ENCODE measurements around the gene ACOT6. TPM values are rescaled to one million over a fixed set of nuclear protein-coding genes. Genes with fewer than 3 reads are reported as not detected.
A peak's percentile ranks its signal among the peaks of the same experiment; 100 is the strongest.
"Not testable (repeated sequence)": the region's sequence is repeated elsewhere in the genome, so short reads cannot be mapped to it uniquely, and the experiment has no call there.

ACOT6 gene
- total RNA-seq, 1 donor from 2014 or later, result not detected

- DNase-seq (ENCODE audit: extremely low read depth, low read depth, low spot score), result peak; percentile 29
Measured at GRCh38 chr14:73644531-73645247, 32.4 kb downstream of the ACOT6 start, which contains the start of gene DNAL1. TSS of gene DNAL1 (plus strand) at chr14:73644986. CDS start at chr14:73645040, 54 bp downstream.

- DNase-seq (ENCODE audit: extremely low read depth, low read depth, low spot score), result no peak
Measured at GRCh38 chr14:73645248-73645610, 32.9 kb downstream of the ACOT6 start.

GRCh38 chr14:73651005-73651404, 38.7 kb downstream of the ACOT6 start:
- DNase-seq (ENCODE audit: extremely low read depth, low read depth, low spot score), result no peak

GRCh38 chr14:73655851-73656250, 43.5 kb downstream of the ACOT6 start:
- DNase-seq (ENCODE audit: extremely low read depth, low read depth, low spot score), result no peak

- DNase-seq (ENCODE audit: extremely low read depth, low read depth, low spot score), result not testable (repeated sequence)
Measured at GRCh38 chr14:73659202-73659601, 46.9 kb downstream of the ACOT6 start.

- DNase-seq (ENCODE audit: extremely low read depth, low read depth, low spot score), result no peak
Measured at GRCh38 chr14:73660511-73660910, 48.2 kb downstream of the ACOT6 start.

GRCh38 chr14:73661872-73662271, 49.6 kb downstream of the ACOT6 start:
- no peak for DNase-seq (ENCODE audit: extremely low read depth, low read depth, low spot score)

- peak; percentile 50 for DNase-seq (ENCODE audit: extremely low read depth, low read depth, low spot score)
Measured at GRCh38 chr14:73662487-73662943, 50.2 kb downstream of the ACOT6 start.

- no peak for DNase-seq (ENCODE audit: extremely low read depth, low read depth, low spot score)
Measured at GRCh38 chr14:73663548-73664212, 51.4 kb downstream of the ACOT6 start.

GRCh38 chr14:73665130-73665529, 52.8 kb downstream of the ACOT6 start:
- no peak for DNase-seq (ENCODE audit: extremely low read depth, low read depth, low spot score)

GRCh38 chr14:73666583-73666982, 54.3 kb downstream of the ACOT6 start:
- no peak for DNase-seq (ENCODE audit: extremely low read depth, low read depth, low spot score)

- no peak for DNase-seq (ENCODE audit: extremely low read depth, low read depth, low spot score)
Measured at GRCh38 chr14:73667854-73668253, 55.5 kb downstream of the ACOT6 start.

Other genes starting within 250 kb of the ACOT6 start
- 72.4 and 77.6 TPM in 2 replicates for gene NUMB, start 154.0 kb upstream of the ACOT6 start, total RNA-seq
- gene RIOX1, start 121.6 kb upstream of the ACOT6 start, total RNA-seq, result 17.1 and 24.6 TPM in 2 replicates
- gene ACOT1, start 75.4 kb upstream of the ACOT6 start, total RNA-seq, result 3.5 and 3.6 TPM in 2 replicates
- not detected in 2 replicates for gene HEATR4, start 53.6 kb upstream of the ACOT6 start, total RNA-seq
- gene ACOT2, start 43.3 kb upstream of the ACOT6 start, total RNA-seq, result 18.6 and 24.7 TPM in 2 replicates
- gene ACOT4, start 20.6 kb upstream of the ACOT6 start, total RNA-seq, result 0.29 and 1.4 TPM in 2 replicates
- 3.9 and 4.0 TPM in 2 replicates for gene DNAL1, start 32.5 kb downstream of the ACOT6 start, total RNA-seq
- gene PNMA1, start 101.9 kb downstream of the ACOT6 start, total RNA-seq, result 38.5 and 44.9 TPM in 2 replicates
- gene PTGR2, start 239.3 kb downstream of the ACOT6 start, total RNA-seq, result 1.9 and 2.8 TPM in 2 replicates

Data from glomerular endothelial cell (primary cell).